GM18951 (cell line): ENCODE results near the gene THEM5.

Source experiments
- POLR2A ChIP-seq: IDR thresholded peaks from 4 replicates; pipeline ENCODE4 v1.6.1; 2011; ENCODE audit warnings: mild to moderate bottlenecking; ENCODE audit not compliant: insufficient read length, insufficient read depth; ENCODE audit errors: extremely low read depth
- in situ Hi-C: fragments of 300-500 bp; cut with MboI; formaldehyde crosslinking; loops from one replicate; pipeline ENCODE4 v1.12.0; 2022; ENCODE audit warnings: low sequenced_read_pairs, mixed read lengths, inconsistent platforms; ENCODE audit not compliant: unreplicated experiment

THEM5 gene

DNA sequence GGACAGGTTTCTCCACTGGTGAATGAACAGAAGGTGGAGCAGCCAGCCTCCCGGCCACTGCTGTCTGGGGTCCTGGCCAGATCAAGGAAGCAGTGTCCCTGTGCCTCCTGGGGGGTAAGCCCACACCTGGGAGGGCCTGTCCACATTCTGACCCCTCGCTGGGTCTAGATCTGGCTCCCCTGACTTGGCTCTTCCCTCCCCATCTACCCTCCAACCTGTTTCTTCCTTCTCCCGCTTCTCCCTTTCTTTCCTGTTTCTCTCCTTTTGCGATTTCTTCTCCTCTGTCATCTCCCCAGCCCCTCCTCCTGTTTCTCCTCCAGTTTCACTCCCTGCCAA lies 22.3 kb downstream of the THEM5 start:
- TF ChIP-seq POLR2A, result no peak
- in situ Hi-C loops, result loop anchor here (25.0 kb wide), 1 partner anchor 244 kb away; no protein-coding TSS in a partner anchor

DNA sequence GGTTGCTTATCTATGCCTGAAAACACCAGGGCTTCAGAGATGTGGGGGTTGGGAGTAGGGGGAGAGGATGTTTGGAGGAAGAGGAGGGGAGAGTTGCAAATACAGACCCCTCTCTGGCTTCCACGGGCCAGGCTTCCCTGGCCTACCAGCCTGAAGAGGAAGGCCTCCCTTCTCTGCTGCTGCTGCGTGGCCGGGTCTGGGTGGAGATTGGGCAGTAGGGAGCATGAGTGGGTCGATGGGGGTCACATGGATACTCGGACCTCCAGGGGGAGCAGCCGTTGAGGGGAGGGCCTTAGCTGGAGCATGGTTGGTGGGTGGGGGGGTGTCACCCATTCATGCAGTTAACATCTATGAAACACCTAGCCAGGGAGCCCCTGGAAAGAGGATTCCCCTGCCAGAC lies 23.5 kb downstream of the THEM5 start:
- in situ Hi-C loops, result loop anchor here (25.0 kb wide), 1 partner anchor 243 kb away; no protein-coding TSS in a partner anchor
- no peak for TF ChIP-seq POLR2A

DNA sequence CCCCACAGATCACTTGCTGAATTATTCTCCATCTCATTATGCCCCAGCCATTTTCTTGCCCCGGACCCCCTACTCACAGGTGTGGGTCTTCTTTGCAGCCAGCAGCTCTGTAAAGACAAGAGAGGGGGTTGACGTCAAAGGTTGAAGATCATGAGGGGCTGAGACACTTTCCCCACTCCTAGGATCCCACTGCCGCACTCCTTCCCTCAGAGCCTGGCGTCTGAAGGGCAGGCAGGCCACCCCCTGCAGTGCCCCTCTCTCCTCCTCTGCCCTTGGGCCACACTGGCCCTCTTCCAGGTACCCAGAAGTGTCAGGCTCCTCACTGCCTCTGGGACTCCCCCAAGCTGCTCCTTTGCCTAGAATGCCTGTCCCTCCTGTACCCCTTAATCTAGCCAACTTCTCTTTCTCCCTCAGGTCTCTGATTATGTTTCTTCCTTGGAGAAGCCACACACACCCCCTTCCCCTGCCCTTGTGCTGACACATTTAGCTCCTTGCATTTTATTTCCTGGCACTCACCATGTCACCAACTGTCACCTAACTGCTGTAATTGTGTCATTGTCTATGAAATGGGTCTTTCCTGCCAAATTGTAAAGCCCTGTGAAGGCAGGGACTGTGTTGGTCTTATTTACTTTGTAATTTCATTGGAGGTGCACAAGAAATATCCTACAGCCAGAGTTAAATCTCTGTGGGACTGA lies 24.0 kb downstream of the THEM5 start:
- in situ Hi-C loops, result loop anchor here (25.0 kb wide), 1 partner anchor 242 kb away; no protein-coding TSS in a partner anchor
- TF ChIP-seq POLR2A, result no peak

DNA sequence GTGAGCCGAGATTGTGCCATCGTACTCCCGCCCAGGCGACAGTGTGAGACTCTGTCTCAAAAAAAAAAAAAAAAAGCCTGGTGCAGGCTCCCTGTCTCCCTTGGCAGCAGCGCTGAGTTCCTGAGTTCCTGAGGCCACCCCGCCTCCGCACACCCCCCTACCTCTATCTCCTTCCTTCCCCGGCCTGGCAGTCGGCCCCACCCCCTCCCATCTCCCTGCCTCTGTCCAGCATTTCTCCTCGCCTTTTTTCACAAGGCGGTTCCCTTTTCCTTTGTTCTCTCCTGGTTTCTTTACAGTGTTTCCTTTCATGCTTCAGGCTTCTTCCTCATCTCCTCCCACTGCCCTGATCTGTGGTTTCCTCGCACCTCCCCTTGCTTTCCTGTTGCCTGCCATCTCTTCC lies 24.6 kb downstream of the THEM5 start:
- in situ Hi-C loops, result loop anchor here (25.0 kb wide), 1 partner anchor 242 kb away; no protein-coding TSS in a partner anchor
- TF ChIP-seq POLR2A, result no peak

DNA sequence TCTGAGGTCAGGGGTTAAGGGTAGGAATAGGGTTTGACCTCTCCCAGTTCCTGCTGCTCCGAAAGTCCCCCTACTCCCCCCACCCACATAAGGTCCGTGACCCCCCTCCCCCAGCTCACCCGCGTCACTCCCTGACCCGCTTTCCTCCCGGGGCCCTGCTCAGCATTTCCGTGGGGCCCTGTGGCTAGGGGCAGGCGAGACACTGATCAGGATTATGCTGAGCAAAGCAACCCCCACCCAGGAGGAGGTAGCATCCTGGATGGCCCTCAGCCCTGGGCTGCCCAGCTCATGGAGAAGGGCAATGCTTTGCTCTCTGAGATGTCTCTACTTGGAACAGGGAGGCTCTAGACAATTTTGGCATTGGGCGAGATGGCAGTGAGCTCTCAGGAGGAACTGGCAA lies 25.7 kb downstream of the THEM5 start:
- no peak for TF ChIP-seq POLR2A
- in situ Hi-C loops, result loop anchor here (25.0 kb wide), 1 partner anchor 241 kb away; no protein-coding TSS in a partner anchor

DNA sequence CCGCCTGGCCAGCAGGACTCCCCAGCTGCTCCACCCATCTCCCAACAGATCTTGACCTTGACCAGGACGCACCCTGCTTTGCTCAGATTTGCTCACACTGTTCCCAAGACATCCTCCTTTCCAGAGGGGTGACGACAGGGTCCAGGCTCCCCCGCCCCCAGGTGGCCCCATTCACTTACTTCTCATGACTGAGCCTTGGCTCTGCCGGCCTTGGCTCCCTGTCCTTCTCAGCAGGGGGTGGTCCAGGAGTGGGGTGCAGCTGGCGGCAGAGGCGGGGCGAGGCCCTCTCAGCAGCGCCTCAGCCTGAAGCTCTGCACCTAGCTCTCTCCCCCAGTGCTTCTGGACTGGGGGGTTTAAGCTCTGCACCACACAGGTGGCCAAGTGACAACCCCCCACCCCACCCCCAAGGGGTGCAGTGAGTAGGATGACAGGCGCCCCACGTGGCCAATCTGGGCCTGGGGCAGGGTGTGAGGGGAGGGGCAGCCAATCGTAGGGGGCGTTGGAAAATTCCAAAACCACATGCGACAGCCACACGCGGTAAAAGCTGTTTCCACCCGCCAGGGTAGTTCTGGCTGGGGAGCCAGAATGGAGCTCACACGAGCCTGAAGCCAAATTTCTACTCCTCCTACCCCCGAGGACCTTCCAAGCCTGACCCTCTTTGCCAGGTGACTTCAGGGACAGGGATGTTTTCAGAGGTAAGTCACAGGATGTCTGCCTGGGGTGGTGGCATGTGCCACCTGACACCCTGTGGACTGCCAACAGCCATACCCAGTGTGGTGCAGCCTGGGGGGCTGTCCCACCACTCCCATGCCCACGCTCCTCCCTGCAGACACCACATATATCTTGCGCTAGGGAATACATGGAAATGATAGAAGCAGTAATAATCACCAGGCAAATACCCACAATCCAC lies 27.5 kb downstream of the THEM5 start:
- in situ Hi-C loops, result loop anchor here (25.0 kb wide), 1 partner anchor 239 kb away; no protein-coding TSS in a partner anchor
- no peak for TF ChIP-seq POLR2A

DNA sequence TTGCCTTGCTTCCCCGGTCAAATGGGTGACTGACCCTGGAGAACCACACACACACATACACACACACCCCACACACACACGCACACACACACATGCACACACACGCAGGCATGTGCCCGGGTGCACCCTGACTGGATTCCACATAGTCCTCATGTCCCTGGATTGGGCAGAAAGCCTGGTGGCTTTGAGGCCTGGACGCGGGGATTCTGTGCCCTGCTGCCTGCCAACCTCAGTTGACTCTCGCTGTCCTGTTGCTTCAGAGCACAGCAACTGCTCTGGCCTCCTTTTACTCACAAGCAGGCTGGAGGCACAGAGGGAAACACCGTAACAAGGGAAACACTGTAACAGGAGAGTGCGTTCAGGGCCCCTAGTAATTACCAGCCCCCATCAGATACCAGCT lies 28.3 kb downstream of the THEM5 start:
- in situ Hi-C loops, result loop anchor here (25.0 kb wide), 1 partner anchor 238 kb away; no protein-coding TSS in a partner anchor
- TF ChIP-seq POLR2A, result no peak

DNA sequence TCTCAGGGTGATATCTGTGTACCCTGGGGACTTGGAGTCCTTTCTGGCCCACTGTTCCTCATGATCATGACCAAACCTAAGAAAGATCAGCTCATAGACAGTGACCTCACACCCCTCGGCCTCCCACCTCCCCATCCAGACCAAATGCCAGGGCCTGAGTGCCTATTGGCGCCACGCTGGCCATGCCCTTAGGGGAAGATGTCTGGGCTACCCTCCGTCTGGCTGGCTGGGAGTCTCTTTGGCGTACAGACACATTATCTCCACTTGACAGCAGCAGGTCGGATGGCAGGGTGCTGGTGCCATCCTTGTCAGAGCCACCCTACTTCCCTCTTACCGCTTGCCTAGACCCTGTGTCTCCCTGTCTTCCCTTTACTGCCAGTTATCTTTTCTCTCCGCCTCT lies 30.3 kb downstream of the THEM5 start:
- in situ Hi-C loops, result no loop called here
- TF ChIP-seq POLR2A, result no peak

DNA sequence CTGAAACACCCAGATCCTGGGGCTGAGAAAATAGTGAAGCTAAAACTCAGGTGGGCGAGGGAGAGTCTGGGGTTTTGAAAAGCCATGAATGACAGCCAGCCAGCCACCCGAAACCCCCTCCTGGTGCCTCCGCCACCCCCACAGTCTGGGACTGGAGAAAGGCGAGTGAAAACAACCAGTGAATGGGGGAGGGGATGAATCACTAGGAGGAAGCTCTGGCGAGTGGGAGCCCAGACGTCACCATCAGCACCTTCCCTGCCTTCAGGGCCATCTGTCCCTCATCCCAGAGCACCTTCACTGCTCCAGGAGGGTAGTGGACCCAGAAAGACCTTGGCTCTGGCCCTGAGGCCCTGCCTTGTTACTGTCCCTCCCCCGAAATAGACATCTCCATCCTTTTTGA lies 31.1 kb downstream of the THEM5 start:
- in situ Hi-C loops, result no loop called here

DNA sequence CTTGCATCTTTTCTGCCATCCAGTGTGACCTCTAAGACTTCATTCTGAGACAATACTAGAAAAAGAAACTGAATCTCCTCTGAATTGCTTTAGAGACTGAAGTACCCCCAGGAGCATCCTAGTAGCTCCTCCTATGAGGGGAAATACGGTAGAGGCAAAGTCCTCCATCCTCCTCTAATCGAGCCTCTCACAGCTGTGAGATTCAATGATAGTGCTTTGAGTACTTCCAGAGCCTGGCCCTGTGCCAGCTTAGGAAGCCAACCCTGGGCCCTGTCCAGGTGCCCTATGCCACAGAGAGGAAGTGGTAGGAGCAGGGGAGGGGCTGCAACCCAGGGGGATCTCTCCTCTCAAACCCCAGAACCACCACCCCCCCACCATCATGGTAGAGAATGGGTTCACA lies 32.6 kb downstream of the THEM5 start:
- in situ Hi-C loops, result no loop called here
- no peak for TF ChIP-seq POLR2A

More for the DNA sequence above, 31.1 kb downstream of the THEM5 start:
- no peak for TF ChIP-seq POLR2A

DNA sequence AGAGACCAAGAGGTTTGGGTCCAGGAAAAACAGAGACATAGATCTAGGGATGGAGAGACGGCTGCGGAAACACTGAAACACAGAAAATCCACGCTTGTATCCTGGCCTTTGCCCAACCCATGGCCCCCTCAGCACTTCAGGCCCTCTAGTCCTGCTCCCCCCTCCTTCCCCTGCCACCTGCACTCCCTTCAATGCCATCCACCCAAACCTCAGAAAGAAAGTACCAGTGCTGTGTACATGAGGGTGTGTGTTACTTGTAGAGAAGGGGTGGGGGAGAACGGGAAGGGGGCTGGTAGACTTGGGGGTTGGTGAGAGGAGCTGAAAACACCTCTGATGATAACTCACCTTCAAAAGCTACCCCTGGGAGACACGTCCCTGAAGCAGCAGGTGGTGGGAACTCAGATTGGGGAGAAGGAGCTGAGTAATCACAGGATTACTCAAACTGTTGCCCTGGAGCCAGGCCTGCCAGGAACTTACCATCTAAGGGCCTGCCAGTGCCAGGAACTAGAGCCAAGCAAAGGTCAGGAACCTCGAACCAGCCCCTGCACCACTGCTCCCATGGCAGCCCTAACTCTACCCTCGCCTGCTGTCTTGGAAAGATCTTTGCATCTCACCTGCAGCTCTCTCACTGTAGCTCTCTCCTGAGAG lies 33.4 kb downstream of the THEM5 start:
- in situ Hi-C loops, result no loop called here
- no peak for TF ChIP-seq POLR2A

DNA sequence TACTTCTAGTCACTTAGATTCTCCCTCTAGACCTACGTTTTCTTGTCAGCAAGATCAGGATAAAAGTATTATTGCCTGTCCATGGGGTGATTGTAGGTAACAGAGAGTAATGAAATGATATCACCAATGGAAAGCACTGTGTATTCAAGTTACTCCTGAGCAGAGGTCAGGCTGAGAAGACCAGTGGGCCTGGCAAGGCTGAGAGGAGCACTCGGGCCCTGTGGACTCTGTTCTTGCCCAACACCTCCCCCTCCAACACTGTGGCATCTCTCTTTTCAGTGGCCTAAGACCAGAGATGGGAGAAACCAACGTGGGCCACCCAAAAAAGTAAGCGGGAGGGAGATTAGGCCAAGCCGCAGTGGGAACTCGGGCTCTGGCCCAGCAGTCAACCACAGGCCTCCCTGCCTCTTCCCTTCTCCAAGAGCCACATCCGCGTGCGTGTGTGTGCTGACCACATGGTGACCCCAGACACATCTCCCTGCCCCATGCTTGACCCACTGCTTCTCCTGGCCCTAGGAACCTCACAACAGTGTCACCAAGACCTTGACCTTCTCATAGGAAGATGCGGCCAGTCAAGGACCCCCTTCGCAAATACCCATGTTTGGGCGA lies 34.2 kb downstream of the THEM5 start:
- TF ChIP-seq POLR2A, result no peak

DNA sequence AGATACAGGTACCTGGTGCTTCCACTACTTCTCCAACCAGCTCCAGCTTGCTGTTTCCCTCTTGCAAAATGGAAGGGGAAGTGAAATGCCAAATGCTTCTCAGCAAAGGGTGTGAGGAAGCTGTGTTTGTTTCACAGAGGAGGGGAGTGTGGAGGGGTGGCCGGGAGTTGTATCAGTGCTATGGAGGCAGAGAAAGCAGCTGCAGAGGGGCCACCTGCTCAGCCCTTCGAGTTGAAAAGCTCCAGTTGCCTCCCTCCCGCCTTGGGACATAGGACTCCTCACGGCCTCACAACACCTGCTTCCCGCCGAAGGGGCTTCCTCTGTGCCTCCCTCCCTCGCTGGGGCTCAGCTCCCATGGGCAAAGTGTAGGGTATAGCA lies 36.2 kb downstream of the THEM5 start:
- no peak for TF ChIP-seq POLR2A
- in situ Hi-C loops, result no loop called here

More for the DNA sequence above, 34.2 kb downstream of the THEM5 start:
- in situ Hi-C loops, result no loop called here
